Left lobe of liver (tissue), 1 donor: ENCODE data around the gene POLR3C. TPM values are rescaled to one million over a fixed set of nuclear protein-coding genes. Genes with fewer than 3 reads are reported as not detected.

ENCODE experiments used
- total RNA-seq: library from RNA; stranded (reverse); gene quantifications from one replicate; pipeline ENCODE4 v1.2.1, GENCODE V29; 2021
- donor health status: DM: no; HTN: yes; CAD: no.

Gene POLR3C
- total RNA-seq, 1 donor from 2014 or later, result 7.4 TPM

Other genes starting within 250 kb of the POLR3C start
- 15.3 TPM for gene GPR89A, start 216.2 kb upstream of the POLR3C start, total RNA-seq
- 76.0 TPM for gene PDZK1, start 116.8 kb upstream of the POLR3C start, total RNA-seq
- not detected for gene CD160, start 104.7 kb upstream of the POLR3C start, total RNA-seq
- gene RNF115, start 105 bp upstream of the POLR3C start, total RNA-seq, result 4.9 TPM
- 0.63 TPM for gene NUDT17, start 21.4 kb downstream of the POLR3C start, total RNA-seq
- 6.2 TPM for gene PIAS3, start 34.9 kb downstream of the POLR3C start, total RNA-seq
- gene ANKRD35, start 61.7 kb downstream of the POLR3C start, total RNA-seq, result 2.4 TPM
- gene ITGA10, start 85.8 kb downstream of the POLR3C start, total RNA-seq, result 1.5 TPM
- 16.1 TPM for gene PEX11B, start 94.5 kb downstream of the POLR3C start, total RNA-seq
- 45.0 TPM for gene RBM8A, start 103.3 kb downstream of the POLR3C start, total RNA-seq
- 11.4 TPM for gene LIX1L, start 133.8 kb downstream of the POLR3C start, total RNA-seq
- gene ANKRD34A, start 140.4 kb downstream of the POLR3C start, total RNA-seq, result 0.65 TPM
- 14.2 TPM for gene POLR3GL, start 140.5 kb downstream of the POLR3C start, total RNA-seq
- 66.5 TPM for gene TXNIP, start 172.4 kb downstream of the POLR3C start, total RNA-seq
- gene HJV, start 197.5 kb downstream of the POLR3C start, total RNA-seq, result 110 TPM